HG03460 (cell line): ENCODE measurements around the gene MCCD1.

Source experiments
- ATAC-seq: cut with Tn5 transposase; IDR thresholded peaks from one replicate; pipeline ENCODE4 v1.9.1; 2021; ENCODE audit not compliant: unreplicated experiment

MCCD1 gene

GRCh38 chr6:31568537-31568961 is 39.8 kb downstream of the MCCD1 start:
- ATAC-seq, result peak; percentile 56

GRCh38 chr6:31569861-31570536 is 41.2 kb downstream of the MCCD1 start:
- no peak for ATAC-seq

GRCh38 chr6:31572041-31572911 is 43.5 kb downstream of the MCCD1 start, which contains the start of gene LTA:
TSS of gene LTA (plus strand) at chr6:31572289. CDS start at chr6:31572743, 454 bp downstream.
- ATAC-seq, result peak; percentile 38

- ATAC-seq, result no peak
These were observed 44.7 kb downstream of the MCCD1 start for GRCh38 chr6:31573239-31574105.

- ATAC-seq, result no peak
These were observed 45.6 kb downstream of the MCCD1 start for GRCh38 chr6:31574106-31575061.

- ATAC-seq, result no peak
These were observed 46.7 kb downstream of the MCCD1 start, which contains the start of gene TNF for GRCh38 chr6:31575335-31575901. TSS of gene TNF (plus strand) at chr6:31575565. CDS start at chr6:31575742, 177 bp downstream.

GRCh38 chr6:31575952-31576685 is 47.4 kb downstream of the MCCD1 start:
- ATAC-seq, result no peak

GRCh38 chr6:31576897-31577578 is 48.3 kb downstream of the MCCD1 start:
- no peak for ATAC-seq

GRCh38 chr6:31577579-31577966 is 48.8 kb downstream of the MCCD1 start:
- no peak for ATAC-seq

GRCh38 chr6:31578184-31579118 is 49.7 kb downstream of the MCCD1 start:
- no peak for ATAC-seq

- ATAC-seq, result no peak
These were observed 50.4 kb downstream of the MCCD1 start for GRCh38 chr6:31579119-31579505.
